NCI-H1417 (cell line): ENCODE results near the gene ECM1.

Experiments used
- DNase-seq, 3 experiments: peaks; one replicate each; lab custom pipeline; 2025; lab: John Stamatoyannopoulos, UW

ECM1 gene

GRCh38 chr1:150558761-150559655 is 51.1 kb downstream of the ECM1 start:
- no peak for DNase-seq

- no peak for DNase-seq
Measured at GRCh38 chr1:150559656-150560010, 51.7 kb downstream of the ECM1 start.

- peak; percentile 43 to 79 (median 73) for DNase-seq
Measured at GRCh38 chr1:150560011-150560438, 52.1 kb downstream of the ECM1 start.

GRCh38 chr1:150560576-150561253 is 52.8 kb downstream of the ECM1 start:
- peak in 2 of 3 experiments; percentile 87 to 90 for DNase-seq

- DNase-seq, result peak; percentile 80 to 90 (median 84)
Measured at GRCh38 chr1:150561254-150561973, 53.5 kb downstream of the ECM1 start.

- DNase-seq, result peak; percentile 75 to 80 (median 78)
Measured at GRCh38 chr1:150561974-150562445, 54.1 kb downstream of the ECM1 start.

GRCh38 chr1:150562446-150563339 is 54.8 kb downstream of the ECM1 start:
- DNase-seq, result peak in 1 of 3 experiments; percentile 55
